Measurements from ENCODE around the gene IER2.

Gene IER2, protein sequence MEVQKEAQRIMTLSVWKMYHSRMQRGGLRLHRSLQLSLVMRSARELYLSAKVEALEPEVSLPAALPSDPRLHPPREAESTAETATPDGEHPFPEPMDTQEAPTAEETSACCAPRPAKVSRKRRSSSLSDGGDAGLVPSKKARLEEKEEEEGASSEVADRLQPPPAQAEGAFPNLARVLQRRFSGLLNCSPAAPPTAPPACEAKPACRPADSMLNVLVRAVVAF

DNA sequence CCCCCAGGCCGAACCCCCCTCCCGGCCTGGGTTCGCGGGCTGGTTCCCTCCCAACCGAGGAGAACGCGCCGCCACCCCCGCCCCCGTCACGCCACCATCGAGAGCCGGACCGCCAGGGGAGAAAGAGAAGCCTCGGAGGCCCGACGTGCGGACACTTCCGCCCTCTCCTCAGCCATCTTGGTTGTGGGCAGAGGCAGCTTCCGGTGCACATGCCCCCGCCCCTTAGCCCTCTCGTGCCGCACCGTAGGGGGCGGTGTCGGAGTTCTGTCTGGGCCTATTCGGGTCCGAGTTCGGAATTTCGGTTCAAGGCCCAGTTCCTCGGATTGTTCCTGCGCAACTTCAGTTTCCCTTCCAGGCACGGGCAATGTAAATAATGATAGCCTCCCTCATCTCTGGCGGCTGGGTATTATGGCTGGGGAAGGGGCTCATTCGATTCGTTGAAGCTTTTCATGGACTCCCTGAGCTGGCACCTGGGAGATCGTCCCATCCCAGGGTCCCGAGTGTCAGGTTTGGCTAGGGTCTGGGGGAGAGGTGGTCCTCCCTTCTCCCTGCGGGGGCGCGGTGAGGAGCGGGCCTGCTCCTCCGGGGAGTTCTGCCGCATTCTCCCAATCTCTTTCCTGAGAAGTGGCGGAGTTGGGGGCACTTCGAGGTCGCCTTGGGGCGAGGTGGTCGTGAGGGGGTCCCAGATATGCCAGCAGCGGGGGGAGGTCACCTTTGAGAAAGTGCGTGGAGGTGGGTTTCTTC is at the start of gene IER2, which contains the start of gene STX10:
TSS of gene IER2 (plus strand) at position 225 of the 744 bp plus-strand sequence. CDS start 2,776 bp downstream, outside the sequence.
TSS of gene STX10 (minus strand) at position 189 of the 744 bp plus-strand sequence. CDS start 202 bp downstream, outside the sequence.
- DNase-seq (ENCODE audit: low read depth in 2 of 3, low spot score in 2 of 3) = peak; percentile 74 to 84 (median 80)

DNA sequence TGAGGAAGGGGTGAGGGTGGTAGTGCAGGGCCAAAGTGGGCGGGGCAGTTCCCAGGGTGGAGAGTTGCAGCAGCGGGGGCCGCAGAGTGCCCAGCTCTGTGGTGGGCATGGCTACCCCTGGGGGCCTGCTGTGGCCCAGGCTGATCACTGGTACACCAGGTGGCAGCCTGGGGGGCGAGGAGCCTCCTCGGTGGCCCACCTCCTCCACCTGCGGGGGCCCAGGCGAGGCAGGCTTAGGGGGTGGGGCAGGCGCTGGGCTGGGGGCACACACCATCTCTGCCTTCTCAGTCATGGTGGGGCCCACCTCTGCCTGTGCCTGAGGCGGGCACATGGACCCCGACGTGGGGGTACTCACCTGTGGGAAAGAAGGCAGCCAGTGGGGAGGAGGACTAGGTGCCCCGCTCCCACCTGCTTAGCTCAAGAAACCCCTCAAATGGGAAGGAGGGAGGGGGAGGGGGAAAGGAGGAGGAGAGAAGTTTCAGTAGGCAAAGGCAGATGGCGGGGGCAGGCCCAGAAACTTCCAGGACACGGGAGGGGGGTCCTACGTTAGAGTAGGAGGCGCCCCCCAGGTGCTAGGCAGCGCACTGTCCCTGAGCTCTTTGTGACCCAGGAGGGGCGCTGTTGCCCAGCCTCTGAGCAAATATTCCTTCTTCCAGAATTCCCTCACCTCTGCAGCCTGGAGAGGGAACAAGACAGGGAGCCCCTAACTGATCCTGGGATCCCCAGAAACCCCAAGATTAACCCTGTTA is 49.2 kb upstream of the IER2 start:
- no peak for DNase-seq (ENCODE audit: low read depth in 2 of 3, low spot score in 2 of 3)

DNA sequence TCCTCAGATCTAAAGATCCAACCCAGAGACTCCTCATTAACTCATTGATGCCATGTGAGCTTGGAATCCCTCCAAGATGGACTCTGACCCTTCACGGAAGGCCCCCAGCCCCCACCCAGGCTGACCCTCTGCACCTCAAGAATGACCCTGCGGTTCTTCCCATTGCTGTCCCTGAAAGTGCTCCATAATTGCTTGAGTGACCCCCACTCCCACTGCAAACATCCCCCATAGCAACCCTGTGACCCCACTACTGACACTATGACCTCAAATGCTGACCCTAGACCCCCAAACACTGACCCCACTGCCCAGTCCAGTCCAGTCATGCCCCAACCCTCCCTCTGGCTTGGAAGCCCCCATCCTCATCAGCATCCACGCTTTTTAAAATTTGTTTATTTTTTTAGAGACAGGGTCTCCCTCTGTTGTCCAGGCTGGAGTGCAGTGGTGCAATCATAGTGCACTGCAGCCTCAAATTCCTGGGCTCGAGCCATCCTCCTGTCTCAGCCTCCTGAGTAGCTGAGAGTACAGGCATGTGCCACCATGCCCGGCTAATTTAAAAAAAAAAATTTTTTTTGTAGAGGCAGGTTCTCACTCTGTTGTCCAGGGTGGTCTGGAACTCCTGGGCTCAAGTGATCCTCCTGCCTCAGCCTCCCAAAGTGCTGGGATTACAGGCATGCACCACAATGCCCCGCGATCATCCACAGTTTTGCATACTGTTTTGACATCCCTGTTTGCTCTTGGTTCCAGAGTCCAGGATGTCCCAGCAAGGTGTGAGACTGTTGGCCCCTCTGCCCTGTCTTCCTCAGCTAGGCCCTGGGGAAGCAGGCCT is 48.4 kb upstream of the IER2 start:
- no peak for DNase-seq (ENCODE audit: low read depth in 2 of 3, low spot score in 2 of 3)

DNA sequence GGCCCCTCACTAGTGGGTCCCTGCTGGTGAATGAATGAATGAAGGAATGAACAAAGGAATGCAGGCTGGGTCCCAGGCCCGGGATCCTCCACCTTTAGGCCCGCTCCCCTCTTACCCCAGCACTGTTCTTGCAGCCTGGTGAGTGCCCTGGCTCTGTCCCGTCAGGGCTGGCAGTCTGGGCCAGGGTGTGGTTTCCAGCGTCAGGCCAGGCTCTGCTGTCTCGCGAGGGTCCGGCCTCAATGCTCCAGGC is 47.9 kb upstream of the IER2 start:
- no peak for DNase-seq (ENCODE audit: low read depth in 2 of 3, low spot score in 2 of 3)

DNA sequence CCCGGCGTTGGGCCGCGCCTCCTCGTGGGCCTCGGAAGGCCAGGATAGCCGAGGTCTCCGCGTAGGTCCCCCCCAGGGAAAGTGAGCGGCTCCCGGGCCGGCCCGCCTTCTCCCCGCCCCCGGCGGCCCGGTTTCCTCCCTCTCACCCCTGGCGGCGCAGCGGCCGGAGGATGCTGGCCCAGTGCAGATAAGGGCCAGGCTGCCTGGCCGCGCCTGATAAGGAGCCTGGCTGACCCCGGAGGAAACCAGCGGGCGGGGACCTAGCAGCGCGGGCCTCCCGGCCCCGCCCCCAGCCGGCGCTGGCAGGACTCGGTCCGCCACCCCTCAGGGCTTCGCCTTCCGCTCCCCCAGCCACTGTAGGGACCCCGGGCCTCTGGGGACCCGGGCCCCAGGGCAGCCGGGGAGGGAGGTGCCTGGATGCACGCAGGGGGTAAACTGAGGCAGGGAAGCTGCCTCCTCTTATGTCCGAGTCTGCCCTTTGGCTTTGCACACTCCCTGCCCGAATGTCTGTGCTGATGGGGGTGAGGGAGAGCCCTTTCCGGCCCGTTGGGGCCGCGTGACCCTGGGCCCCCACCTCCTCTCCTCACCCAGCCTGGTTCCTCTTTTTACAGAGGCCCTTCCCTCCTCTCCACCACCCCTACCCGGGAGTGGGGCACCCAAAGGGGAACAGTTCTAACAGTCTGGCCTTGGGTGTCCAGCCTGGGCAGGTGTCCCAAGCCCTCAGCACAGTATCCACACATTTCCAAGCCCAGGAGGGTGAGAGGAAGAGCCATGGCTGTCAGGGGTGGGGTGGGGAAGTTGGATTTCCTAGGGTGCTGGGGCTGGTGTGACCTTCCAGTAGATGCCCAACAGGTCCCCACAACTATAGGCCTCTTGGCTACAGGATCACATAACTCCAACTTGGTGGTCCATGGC is 47.3 kb upstream of the IER2 start, which contains the start of gene LYL1:
TSS of gene LYL1 (minus strand) at position 193 of the 915 bp plus-strand sequence. CDS start 1,687 bp downstream, outside the sequence.
- DNase-seq (ENCODE audit: low read depth in 2 of 3, low spot score in 2 of 3) = no peak

DNA sequence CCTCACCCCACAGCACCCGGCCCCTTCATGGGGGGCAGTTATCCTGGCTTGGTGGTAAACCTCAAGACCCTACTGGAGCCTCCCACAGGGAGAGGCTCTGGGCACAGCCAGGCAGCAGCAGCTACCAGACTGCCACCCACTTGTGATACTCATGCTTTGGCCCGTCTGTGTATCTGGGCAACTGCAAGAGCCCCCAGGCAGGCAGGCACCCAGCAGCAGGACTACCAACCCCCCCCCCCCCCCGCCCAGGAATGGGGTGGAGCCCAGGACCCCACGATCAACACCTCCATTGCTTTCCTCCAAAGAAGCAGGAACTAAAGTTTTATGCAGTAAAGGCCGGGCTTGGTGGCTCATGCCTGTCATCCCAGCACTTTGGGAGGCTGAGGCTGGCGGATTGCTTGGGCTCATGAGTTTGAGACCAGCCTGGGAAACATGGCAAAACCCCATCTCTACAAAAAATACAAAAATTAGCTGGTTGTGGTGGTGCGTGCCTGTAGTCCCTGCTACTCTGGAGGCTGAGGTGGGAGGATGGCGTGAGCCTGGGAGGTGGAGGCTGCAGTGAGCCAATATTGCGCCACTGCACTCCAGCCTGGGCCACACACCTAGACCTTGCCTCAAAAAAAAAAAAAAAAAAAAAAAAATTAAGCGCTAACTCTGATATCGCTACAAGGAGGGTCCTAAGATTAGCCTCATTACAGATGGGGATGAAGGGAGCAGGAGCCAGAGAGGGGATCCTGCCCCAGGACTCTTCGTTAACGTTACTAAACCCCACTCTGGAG is 46.4 kb upstream of the IER2 start:
- DNase-seq (ENCODE audit: low read depth in 2 of 3, low spot score in 2 of 3) = no peak

DNA sequence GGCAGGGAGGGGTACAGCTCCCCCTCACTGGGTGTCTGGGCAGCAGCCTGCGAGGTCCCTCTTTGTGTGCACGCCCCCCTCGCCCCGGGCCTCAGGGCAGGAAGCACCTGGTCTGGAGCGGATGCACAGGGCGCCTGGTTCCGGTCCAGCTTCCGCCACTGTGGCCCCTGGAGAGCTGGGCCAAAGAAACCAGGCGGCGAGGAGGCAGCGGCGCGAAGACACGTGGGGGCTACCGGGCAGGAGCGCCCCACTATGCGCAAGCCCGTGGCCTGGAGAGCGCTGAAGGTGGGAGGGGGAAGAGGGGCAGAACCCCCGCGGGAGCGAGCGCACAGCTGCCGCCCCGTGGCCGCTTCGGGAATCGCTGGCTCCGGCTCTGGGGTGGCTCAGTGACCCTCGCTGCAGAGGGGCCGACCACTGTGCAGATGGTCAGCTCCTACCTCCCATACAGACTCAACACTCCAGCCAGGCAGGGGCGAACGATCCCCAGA is 45.8 kb upstream of the IER2 start:
- DNase-seq (ENCODE audit: low read depth in 2 of 3, low spot score in 2 of 3) = peak in 1 of 3 experiments; percentile 69

DNA sequence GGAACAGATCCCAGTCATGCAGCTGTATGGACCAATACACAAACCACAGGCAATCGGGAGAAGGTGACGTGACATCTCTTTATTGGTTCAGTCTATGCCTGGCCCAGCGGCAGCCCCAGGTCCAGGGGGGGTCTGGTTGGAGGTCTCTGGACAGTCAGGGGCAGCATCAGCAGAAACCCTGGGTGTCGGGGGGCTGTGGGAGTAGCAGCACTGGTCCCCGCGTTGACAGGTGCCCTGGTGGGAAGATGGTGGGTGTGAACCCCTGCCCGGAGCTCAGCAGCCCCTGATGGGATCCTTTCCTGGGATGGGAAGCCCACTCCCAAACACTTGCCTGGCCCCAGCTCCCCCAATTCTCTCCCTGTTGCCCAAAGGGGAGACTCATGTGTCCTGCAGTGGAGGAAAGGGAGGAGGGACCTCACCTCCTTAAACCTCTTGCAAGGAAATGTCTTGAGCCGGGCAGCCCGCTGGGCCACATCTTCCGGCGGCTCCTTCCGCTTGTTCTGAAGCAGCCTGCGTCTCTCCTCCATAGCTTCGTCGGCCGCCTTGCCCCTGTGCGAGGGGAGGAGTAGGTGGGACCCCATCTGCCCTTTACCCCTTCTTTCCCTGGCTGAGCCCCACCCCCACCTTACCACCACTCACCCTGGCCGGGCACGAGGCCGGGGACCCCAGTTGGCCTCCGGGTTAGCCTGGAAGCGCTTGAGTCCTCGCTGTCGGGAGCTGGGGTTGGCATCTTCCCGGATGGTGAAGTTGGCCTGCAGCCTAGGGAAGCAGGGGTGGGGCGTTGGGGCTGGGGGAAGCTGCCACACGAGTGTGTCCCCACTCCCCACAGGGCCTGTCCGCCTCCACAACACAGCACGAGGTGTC is 45.1 kb upstream of the IER2 start:
- no peak for DNase-seq (ENCODE audit: low read depth in 2 of 3, low spot score in 2 of 3)

DNA sequence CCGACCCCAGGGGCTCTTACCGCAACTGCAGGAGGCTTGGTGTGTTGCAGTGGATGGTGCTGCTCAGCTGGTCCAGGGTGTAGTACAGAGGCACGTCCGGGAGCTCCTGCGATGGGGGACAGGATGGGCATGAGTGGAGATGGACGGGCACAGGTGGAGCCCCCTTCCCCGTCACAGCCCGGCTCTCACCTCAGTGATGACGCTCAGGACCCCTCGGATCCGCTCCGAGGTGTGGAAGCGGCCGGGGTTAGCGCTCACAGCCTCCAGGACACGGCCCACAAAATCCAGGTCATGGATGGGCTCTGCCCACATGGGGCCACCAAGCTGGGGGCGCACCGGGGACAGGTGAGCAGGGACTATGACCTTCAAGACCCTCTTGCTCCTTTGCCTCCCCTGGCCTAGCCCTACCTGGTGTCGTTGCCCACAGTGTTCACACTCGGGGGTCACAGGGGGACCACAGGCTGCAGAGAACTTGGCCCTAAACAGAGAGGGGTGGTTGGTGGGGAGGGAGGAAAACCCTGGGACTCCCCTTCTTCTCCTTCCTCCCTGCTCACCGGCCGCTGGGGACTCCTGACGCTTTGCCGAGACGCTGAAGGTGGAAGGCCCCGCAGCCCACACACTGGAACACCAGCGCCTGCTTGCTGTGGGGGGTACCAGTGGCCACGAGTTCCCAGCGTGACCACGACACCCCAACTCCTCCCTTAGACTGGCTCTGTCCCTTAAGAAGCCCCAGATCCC is 40.7 kb upstream of the IER2 start:
- DNase-seq (ENCODE audit: low read depth in 2 of 3, low spot score in 2 of 3) = no peak

DNA sequence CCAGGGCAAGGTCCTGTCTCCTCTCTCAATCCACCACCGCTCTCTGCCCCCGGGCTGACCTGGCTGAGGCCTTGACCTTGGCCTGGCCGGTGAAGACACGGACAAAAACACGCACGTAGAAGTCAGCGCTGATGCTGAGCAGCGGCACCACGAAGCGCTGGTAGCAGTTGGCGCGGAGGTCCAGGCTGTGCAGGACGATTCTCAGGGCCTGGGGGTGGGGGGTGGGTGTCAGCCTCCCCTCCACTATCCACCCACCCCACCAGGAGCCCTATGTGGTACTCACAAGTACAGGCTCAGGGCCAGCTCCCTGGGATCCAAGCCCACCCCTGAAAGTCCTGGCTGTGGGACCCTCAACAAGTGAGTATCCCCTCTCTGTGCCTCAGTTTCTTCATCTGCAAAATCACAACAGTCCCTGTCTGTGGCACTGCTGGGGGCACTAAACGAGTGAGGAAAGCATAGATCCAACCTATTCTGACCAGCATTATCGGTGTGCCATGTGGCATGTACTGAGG is 40.1 kb upstream of the IER2 start:
- DNase-seq (ENCODE audit: low read depth in 2 of 3, low spot score in 2 of 3) = no peak

DNA sequence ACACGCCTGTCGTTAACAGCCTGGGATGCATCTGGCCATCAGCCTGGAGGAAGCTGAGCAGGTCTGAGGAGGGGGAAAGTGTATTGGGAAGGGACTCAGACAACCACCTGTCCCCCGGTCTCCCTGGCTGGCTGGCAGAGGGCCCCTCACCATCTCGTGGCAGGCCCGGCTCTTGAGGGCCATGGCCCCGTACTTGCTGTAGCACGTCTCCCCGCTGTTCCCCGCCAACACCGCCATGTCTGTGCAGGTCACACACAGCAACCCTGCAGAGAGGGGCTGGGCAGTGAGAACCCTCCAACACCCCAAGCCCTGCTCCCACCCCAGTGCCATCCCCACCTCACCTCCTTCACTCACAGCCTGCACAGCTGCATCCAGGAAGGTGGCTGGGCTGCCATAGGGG is 37.7 kb upstream of the IER2 start:
- DNase-seq (ENCODE audit: low read depth in 2 of 3, low spot score in 2 of 3) = no peak

DNA sequence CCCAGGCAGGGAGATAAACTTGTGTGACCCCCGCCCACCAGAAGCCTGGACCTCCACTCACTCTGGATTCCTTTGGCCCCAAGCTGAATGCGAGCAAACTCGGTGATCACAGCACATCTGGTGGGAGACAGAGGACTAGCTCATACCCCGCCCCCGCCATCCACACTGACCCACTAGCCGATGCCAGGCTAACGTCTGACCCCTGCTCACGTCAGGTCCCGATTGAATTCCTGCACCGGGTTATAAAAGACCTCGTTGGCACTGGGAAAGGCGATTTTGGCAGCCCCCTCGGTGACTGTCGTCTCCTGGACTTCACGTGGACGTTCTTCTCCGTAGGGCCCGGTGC is 34.3 kb upstream of the IER2 start:
- no peak for DNase-seq (ENCODE audit: low read depth in 2 of 3, low spot score in 2 of 3)

DNA sequence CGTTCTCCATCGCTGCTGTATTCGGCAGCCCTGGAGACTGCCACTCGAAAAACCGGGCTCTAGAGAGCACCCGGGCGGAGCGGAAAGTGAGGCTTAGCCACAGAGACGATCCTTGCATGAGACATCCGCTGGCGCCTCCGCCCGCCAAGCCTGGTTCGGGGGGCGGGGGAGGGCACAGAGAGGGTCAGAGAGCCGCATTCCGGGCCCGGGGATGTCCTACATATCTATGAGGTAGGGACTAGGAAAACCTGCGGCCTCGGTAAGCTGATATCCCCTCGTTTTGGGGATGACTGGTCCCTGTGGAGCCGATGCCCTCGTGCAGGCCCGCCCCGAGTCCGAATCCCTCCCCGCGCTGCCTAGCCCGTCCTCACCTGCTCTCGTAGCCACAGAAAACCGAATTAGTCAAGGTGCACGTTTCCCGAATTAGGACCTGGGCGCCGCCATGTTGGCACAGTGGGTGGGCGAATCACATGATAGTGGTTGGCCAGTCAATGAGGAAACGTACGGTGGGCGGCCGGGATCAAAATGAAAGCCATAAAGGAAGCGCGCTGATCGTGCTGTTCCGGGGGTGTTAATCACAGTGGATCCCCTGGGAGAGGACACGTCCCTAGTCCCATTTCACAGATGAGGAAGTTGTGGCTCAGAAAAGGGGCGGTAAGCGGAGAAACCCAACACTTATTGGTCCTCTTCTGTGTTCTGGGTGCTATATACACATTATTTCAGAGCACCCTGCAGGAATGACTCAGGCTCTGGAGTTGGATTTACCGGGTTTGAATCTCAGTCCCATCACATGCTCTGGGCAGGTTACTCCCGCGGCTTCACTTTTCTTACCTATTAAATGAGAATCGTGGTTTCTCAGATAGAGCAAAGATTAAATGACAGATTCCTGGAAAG is 33.7 kb upstream of the IER2 start, which contains the start of gene TRMT1:
TSS of gene TRMT1 (minus strand) at position 459 of the 894 bp plus-strand sequence. CDS start at position 118, 341 bp downstream.
- peak; percentile 76 to 82 (median 77) for DNase-seq (ENCODE audit: low read depth in 2 of 3, low spot score in 2 of 3)

DNA sequence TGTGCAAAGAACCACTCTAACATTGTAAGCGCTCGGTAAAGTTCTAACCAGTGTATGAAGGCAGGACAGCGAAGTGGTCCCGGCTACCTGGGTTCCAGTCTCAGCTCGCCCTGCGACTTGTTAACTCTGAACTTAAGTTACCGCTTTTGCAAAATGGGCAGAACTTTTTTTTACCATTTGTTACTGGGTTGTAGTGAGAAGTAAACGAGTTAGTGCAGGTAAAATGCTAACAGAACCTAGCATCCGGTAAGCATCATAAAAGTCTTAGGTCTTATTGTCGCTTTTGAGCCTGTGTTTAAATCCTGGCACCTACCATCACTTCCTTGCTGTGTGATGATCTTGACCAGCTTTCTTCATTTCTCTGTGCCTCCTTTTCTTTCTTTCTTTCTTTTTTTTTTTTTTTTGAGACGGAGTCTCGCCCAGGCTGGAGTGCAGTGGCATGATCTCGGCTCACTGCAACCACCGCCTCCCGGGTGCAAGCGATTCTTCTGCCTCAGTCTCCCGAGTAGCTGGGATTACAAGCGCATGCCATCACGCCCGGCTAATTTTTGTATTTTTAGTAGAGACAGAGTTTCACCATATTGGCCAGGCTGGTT is 32.9 kb upstream of the IER2 start:
- no peak for DNase-seq (ENCODE audit: low read depth in 2 of 3, low spot score in 2 of 3)

DNA sequence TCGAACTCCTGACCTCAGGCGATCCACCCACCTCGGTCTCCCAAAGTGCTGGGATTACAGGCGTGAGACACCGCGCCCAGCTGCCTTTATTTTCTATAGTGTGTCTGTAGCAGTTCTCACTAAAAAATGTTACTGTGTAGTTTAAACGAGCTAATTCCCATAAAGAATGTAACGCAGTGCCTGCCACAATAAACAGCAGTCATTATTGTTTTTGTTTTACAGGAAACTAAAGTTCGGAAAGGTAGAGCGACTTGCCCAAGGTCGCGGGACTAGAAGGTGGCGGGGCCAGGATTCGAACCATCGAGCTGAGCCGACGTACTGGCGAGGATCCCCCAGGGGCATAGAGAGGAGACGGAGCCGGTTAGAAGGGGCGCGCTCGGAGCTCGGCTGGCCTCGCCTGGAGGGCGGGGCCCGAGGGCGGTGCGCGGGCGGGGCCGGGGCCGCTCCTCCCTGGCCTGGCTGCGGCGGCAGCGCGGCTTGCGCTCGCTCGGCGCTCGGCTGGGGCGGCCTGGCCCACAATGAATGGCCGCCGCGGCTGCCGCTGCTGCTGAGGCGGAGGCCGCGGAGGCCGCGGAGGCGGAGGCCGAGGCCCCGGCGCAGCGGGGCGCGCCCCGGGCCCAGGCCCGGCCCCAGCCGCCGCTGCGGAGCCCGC is 32.3 kb upstream of the IER2 start, which contains the start of gene NACC1:
TSS of gene NACC1 (plus strand) at position 493 of the 652 bp plus-strand sequence. CDS start 16,944 bp downstream, outside the sequence.
- DNase-seq (ENCODE audit: low read depth in 2 of 3, low spot score in 2 of 3) = peak; percentile 66 to 93 (median 69)

Data from activated CD8-positive, alpha-beta memory T cell treated with anti-CD3 and anti-CD28 coated beads for 48 hours (primary cell).